AG20443 (cell line): ENCODE results near the gene PDILT.
"Not testable (repeated sequence)": the region's sequence is repeated elsewhere in the genome, so short reads cannot be mapped to it uniquely, and the experiment has no call there.

Source experiments
- DNase-seq: peaks from one replicate; pipeline ENCODE4 v3.0.0; 2012; ENCODE audit warnings: low spot score, mixed read lengths

PDILT gene

DNA sequence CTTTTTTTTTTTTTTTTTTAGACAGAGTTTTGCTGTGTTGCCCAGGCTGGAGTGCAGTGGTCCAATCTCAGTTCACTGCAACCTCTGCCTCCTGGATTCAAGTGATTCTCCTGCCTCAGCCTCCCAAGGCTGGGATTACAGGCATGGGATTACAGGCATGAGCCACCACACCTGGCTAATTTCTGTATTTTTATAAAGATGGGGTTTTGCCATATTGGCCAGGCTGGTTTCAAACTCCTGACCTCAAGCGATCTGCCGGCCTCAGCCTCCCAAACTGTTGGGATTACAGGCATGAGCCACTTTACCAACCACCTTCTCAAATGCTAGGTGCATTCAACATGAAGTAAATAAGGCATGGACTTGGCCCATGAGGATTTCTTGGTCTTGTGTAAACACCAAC, 83.5 kb downstream of the PDILT start:
- not testable (repeated sequence) for DNase-seq

DNA sequence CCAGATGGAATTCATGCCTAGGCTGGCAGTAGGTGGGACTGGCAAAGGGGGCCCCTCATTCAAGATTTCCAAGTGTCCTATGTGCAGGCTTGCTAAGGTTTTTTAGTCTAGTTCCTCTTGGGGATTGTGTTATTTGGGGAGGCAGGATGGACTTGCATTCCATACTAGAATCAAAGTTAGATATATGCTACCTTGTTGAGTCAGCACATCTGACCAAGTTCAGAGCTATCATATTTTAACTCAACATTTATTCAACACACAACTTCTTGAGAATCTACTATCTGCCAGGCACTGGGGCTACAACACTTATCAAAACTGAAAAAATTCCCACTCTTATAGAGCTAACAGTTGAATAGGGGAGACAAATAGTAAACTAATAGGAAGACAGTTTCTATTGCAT, 83.9 kb downstream of the PDILT start:
- no peak for DNase-seq

DNA sequence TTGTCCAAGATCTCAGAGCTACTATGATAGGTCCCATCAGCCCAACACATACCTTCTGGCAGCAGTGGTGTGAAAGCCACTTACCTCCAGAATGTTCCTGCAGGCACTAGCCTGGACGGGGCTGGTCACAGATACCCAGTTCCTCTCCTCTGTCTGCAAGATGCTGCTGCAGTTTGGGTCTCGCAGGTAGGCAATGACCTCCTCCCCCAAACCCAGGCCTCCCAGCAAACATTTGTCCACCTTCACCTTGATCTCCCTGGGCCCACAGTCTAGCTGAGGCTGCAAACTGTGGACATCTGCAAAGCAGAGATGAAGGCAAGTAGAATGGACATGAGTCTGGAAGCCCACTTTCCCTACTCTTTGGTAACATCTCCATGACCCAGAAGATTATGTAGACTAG, 84.4 kb downstream of the PDILT start:
- DNase-seq = no peak

- DNase-seq = no peak
Measured at GRCh38 chr16:20319406-20319805, 85.1 kb downstream of the PDILT start.

DNA sequence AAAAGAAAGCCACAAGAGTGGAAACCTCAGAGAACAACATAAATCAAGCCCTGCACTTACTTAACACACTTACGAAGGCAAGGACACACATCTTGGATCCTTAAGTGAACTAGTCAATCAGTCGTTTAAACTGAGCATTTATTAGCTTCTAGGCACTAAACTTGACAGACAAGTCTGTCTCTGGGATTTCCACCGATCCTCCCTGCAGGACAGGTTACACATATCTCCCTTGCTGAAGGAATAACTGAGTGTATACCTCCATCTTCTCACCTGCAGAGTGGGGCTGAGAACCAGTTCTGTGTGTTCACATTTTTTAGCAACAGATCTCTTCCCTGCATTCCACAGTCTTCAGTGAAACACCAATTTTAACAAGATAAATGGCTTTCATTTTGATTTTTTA, 86.1 kb downstream of the PDILT start:
- DNase-seq = no peak

DNA sequence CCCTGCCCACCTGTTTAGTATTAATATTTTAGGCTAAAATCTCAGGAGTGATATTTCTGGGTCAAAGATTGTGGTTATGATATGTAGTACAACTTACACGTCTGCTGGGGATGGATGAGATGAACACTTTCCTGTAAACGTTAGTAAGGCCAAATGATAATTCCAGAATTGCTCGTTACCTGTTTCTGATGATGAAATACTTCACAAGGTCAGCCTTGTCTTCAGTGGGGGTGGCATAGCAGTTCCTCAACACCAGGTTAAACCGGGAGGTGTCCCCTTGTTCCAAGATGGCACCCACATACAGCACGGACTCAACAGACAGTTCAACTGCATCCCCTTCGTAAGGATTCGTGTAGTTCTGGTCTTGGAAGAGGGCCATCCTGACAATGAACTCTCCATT, 86.5 kb downstream of the PDILT start:
- DNase-seq = no peak

- DNase-seq = no peak
Measured at GRCh38 chr16:20317117-20317516, 87.4 kb downstream of the PDILT start.

DNA sequence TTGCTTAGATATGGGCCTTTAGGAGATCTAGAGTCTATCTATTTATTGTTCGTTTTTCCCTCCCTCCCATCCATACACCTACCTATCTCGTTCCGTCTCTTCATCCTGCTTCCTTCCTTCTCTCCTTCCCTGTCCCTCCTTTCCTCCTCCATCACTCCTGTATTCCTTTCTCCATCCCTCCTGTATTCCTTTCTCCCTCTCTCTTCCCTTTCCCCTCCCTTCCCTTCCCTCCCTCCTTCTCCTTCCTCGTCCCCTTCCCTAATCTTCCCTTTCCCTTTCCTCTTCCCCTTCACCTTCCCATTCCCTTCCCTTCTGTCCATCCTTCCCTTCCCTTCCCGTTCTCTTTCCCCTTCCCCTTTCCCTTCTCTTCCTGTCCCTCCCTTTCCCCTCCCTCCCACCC, 87.8 kb downstream of the PDILT start:
- DNase-seq = no peak

DNA sequence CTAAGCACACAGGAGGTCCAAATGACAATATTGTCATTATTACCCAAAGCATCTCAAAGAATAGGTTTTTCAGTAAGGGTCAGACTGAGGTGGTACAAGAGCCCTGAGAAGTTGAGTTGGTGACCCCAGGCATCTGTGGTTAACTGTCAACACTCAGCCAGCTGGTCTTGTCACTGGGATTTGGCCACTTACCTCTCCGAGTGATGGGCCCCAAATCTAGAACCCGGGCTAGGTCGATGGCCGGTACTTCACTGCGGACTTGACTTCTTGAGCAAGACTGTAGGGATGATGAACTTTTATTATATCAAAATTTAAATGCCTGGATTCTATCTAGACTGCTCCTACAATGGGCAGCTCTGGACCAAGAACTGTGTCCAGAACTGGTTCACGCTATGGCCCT, 88.8 kb downstream of the PDILT start:
- no peak for DNase-seq

DNA sequence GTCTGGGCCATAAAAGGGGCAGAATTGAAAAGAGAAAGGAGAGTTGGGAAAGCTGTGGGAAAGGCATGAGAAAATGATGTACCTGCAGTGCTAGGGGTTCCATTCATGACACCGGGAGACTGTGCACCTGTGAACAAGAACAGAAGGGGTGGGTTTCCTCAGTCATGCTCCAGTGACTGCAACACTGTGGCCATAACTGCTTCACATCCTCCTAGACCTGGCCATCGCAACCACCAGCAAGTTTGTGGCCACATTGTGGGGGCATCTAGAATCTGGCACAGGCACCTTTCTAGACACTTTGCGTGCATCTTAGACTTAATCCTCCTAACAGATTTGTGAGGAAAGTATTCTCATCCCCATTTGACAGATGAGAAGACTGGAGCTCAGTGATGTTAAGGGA, 90.0 kb downstream of the PDILT start:
- DNase-seq = no peak

GRCh38 chr16:20313741-20314140, 90.8 kb downstream of the PDILT start:
- DNase-seq = no peak

GRCh38 chr16:20312536-20313095, 91.9 kb downstream of the PDILT start:
- not testable (repeated sequence) for DNase-seq

DNA sequence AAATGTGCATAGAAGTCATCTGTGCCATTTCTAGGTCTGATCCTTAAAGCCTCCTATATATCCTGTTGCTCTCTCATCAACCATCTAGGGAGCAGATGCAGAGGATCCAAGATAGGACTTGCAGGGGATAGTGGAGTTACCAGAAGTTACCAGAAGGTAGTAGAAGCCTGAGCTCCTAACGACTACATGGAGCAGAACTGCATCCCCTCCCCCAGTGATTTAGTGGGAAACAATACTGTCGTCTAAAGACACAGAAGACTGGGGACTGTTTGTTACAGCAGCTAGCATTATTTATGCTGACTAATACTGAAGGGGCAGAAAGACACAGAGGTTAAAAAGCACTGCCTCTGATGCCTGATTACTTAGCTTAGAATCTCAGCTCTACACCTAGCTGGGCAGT, 93.0 kb downstream of the PDILT start:
- no peak for DNase-seq

DNA sequence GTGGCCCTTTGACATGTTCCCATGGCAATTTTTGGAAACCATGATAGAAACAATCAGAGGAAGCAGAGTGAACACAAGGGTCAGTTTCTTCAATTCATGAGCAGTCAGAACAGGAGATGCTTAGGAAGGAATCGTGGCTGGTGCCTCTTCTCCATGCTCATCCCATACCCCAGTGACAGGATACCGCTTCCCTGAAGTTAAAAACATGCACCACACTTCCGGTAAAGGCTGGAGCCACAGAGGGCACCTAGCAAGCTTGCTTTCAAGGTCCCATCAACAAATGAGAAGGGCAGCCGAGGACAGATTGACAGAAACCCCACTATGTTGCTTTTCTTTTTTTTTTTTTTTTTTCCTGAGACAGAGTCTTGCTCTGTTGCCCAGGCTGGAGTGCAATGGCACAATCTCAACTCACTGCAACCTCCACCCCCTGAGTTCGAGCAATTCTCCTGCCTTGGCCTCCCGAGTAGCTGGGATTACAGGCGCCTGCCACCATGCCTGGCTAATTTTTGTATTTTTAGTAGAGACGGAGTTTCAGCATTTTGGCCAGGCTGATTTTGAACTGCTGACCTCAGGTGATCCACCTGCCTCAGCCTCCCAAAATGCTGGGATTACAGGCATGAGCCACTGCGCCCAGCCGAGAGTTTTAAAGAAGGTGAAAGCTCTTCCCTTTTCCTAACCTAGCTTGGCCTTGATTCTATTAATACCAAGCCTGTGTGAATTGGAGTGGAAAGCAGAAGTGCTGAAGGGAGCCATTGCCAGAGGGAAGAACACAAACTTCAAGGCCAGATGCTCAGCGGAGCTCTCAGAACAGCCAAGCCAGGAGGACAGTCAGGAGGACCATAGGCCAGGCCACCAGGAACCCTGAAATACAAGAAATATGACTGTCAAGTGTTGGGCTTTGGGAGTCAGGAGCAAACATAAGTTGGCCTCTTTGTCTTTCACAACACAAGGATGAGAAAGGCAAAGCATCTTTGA, 93.8 kb downstream of the PDILT start:
- no peak for DNase-seq

DNA sequence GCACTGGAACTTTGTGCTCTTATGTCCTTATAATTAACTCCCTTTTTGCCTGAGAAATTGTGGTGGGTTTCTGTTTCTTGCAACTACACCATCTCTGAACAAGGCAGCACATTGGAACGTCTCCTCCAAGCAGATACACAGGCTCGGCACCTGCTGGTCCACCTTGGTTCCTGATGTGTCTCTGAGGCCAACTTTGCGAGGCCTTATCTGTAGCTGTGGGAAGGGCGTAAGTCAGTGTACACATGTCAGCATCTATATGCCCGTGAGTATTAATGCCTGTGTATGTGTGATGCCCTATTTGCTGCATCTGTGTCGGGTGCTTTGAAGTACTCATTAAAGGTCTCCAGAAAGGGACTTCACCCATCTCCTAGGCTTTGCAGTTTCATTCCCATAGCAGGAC, 94.8 kb downstream of the PDILT start:
- DNase-seq = no peak
